ENCODE measurements around the gene TRIM69.

DNA sequence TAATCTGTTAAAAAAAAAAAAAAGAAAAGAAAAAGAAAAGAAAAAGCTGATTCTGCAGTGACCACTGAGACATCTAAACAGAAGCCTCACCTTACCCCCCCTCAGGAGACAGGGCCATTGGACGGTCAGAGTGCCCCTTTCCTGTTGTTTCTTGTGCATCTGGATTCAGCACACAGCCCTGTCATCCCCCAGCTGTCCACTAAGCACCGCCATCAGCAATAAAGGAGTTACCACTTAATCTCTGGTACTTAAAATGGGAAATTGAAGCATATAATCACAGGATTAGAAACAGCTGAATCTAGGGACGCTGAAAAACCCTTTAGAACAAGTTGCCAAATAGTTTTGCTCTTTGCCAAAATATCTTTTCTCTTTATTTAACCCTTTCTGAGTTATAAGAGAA lies 62.5 kb downstream of the TRIM69 start:
- TF ChIP-seq, protein P1, sequence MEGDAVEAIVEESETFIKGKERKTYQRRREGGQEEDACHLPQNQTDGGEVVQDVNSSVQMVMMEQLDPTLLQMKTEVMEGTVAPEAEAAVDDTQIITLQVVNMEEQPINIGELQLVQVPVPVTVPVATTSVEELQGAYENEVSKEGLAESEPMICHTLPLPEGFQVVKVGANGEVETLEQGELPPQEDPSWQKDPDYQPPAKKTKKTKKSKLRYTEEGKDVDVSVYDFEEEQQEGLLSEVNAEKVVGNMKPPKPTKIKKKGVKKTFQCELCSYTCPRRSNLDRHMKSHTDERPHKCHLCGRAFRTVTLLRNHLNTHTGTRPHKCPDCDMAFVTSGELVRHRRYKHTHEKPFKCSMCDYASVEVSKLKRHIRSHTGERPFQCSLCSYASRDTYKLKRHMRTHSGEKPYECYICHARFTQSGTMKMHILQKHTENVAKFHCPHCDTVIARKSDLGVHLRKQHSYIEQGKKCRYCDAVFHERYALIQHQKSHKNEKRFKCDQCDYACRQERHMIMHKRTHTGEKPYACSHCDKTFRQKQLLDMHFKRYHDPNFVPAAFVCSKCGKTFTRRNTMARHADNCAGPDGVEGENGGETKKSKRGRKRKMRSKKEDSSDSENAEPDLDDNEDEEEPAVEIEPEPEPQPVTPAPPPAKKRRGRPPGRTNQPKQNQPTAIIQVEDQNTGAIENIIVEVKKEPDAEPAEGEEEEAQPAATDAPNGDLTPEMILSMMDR (IDR thresholded peaks at IDR 0.05), result no peak
- TF ChIP-seq POLR2A (IDR thresholded peaks at IDR 0.05), result no peak
